ENCODE measurements around the gene YJU2.

Gene YJU2

GRCh38 chr19:4301590-4302242 lies 54.8 kb downstream of the YJU2 start:
- DNase-seq, result peak; percentile 44

GRCh38 chr19:4302243-4302640 lies 55.4 kb downstream of the YJU2 start, which contains the start of gene TMIGD2:
TSS of gene TMIGD2 (minus strand) at chr19:4302389. CDS start at chr19:4302385, 4 bp downstream.
- DNase-seq, result no peak

GRCh38 chr19:4303819-4304537 lies 57.1 kb downstream of the YJU2 start:
- DNase-seq, result no peak

- peak; percentile 86 for DNase-seq
Measured at GRCh38 chr19:4304538-4305256, 57.8 kb downstream of the YJU2 start, which contains the start of gene FSD1. TSS of gene FSD1 (plus strand) at chr19:4304598. CDS start at chr19:4304747, 149 bp downstream.

- DNase-seq, result peak; percentile 31
Measured at GRCh38 chr19:4305257-4305612, 58.4 kb downstream of the YJU2 start.

- DNase-seq, result no peak
Measured at GRCh38 chr19:4305659-4306058, 58.8 kb downstream of the YJU2 start.

- no peak for DNase-seq
Measured at GRCh38 chr19:4310247-4311121, 63.6 kb downstream of the YJU2 start.

- DNase-seq, result no peak
Measured at GRCh38 chr19:4313847-4314490, 67.1 kb downstream of the YJU2 start.

GRCh38 chr19:4316956-4317355 lies 70.1 kb downstream of the YJU2 start:
- DNase-seq, result no peak

GRCh38 chr19:4318460-4318859 lies 71.6 kb downstream of the YJU2 start:
- no peak for DNase-seq

Measured in eye (tissue), 1 donor.